Neural progenitor cell (in vitro differentiated cells): Measurements from ENCODE around the gene ERC1.

Experiments
- CTCF ChIP-seq: fragments of 200-600 bp; sonication (generic); IDR thresholded peaks from 2 replicates; pipeline ENCODE4 v1.5.1; 2017; ENCODE audit warnings: antibody characterized with exemption, mild to moderate bottlenecking
- EZH2 ChIP-seq: fragments of 200-600 bp; sonication (generic); IDR thresholded peaks from 2 replicates; pipeline ENCODE4 v1.6.1; 2017; ENCODE audit warnings: antibody characterized with exemption, mild to moderate bottlenecking, moderate library complexity
- EZH2phosphoT487 ChIP-seq: fragments of 200-600 bp; sonication (generic); IDR thresholded peaks from 2 replicates; pipeline ENCODE4 v1.6.1; 2017; ENCODE audit warnings: antibody characterized with exemption

- TF ChIP-seq CTCF = no peak
- no peak for TF ChIP-seq EZH2phosphoT487
- no peak for TF ChIP-seq EZH2
Observed at GRCh38 chr12:1256285-1256684, 265.3 kb downstream of the ERC1 start.
